Fibroblast of mammary gland (primary cell): Measurements from ENCODE around the gene DDAH1.

Experiments used
- DNase-seq: peaks from one replicate; pipeline ENCODE4 v3.0.0-alpha.2; 2010; ENCODE audit warnings: low read depth
- H3K4me3 ChIP-seq: 2 replicates; pipeline ENCODE4 v1.5.1; 2011; ENCODE audit warnings: low read depth, mild to moderate bottlenecking, low read length, moderate library complexity; ENCODE audit not compliant: control insufficient read depth
- TF ChIP-seq, protein P1 (sequence below): conservative IDR thresholded peaks from 2 replicates; pipeline ENCODE4 v1.5.1; 2011; ENCODE audit warnings: low read depth, low read length, inconsistent platforms; ENCODE audit not compliant: control insufficient read depth, insufficient read depth

DDAH1 gene

DNA sequence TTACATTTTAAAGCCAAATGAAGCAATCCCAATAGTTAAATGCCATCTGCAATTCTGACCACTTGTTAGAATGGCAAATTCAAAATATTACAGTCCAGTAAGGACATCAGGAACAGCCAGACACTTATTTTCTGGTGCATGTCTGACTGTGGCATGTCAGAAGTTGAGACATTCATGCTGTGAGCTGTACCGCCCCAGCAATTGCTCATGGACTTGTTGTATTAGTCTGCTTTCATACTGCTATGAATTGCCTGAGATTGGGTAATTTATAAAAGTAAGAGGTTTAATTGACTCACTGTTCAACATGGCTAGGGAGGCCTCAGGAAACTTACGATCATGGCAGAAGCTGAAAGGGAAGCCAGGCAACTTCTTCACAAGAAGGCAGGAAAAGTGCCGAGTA is 19.1 kb downstream of the DDAH1 start:
- TF ChIP-seq, protein P1, sequence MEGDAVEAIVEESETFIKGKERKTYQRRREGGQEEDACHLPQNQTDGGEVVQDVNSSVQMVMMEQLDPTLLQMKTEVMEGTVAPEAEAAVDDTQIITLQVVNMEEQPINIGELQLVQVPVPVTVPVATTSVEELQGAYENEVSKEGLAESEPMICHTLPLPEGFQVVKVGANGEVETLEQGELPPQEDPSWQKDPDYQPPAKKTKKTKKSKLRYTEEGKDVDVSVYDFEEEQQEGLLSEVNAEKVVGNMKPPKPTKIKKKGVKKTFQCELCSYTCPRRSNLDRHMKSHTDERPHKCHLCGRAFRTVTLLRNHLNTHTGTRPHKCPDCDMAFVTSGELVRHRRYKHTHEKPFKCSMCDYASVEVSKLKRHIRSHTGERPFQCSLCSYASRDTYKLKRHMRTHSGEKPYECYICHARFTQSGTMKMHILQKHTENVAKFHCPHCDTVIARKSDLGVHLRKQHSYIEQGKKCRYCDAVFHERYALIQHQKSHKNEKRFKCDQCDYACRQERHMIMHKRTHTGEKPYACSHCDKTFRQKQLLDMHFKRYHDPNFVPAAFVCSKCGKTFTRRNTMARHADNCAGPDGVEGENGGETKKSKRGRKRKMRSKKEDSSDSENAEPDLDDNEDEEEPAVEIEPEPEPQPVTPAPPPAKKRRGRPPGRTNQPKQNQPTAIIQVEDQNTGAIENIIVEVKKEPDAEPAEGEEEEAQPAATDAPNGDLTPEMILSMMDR = no peak

DNA sequence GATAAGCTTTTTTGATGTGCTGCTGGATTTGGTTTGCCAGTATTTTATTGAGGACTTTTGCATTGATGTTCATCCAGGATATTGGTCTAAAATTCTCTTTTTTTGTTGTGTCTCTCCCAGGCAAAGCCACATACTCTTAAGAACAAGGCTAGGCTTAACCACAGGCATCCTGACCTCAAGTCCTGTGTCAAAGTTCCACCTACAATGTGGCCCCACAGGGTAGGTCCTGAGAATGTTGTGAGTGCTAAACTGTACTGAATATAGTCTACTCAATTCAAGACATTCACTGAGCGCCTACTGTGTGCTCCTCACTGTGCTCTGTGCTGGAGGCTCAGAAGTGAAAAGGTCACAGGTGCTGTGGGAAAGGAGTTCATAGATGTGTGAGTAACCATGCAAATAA is 20.6 kb downstream of the DDAH1 start:
- no peak for DNase-seq
- TF ChIP-seq, protein P1 = no peak
- H3K4me3 ChIP-seq = no peak overlapping the region

More for the DNA sequence above, 19.1 kb downstream of the DDAH1 start:
- H3K4me3 ChIP-seq = no peak overlapping the region
- DNase-seq = peak; percentile 88

DNA sequence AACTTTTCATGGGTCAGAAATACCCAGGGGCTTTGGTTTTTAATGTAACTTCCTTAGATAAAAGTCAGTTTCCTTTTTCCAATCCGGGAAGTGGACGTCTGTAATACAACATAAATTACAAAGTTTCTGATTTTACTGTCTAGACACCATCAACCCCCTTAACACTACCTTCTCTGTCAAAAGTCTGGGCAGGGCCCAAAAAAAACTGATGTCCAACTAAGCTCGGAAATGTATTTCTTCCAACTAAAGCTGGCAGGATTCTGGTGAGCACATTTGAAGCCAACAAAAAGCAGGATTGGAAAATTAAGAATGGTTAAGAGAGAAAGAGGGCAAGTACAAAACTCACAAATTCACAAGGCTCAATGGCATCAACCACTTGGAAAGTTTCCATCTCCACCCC is 24.3 kb downstream of the DDAH1 start:
- no peak for DNase-seq
- TF ChIP-seq, protein P1 = no peak

DNA sequence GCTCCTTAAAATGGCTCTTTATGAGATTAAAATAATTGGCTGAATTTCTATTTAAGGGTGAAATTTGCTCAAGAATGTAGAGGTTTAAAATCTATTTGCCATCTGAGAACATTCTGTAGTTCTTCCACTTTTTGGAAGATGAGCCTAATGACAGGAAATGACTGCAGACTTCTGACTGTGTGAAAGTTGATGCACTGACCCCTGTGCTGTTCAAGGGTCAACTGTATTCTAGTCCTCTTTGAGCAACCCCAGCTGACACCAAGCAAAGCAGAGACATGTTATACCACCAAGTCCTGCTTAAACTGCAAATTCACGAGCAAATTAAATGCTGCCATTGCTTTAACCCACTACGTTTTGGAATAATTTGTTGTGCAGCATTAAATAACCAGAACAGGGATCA is 26.6 kb downstream of the DDAH1 start:
- TF ChIP-seq, protein P1 = no peak

More for the DNA sequence above, 24.3 kb downstream of the DDAH1 start:
- no peak overlapping the region for H3K4me3 ChIP-seq

DNA sequence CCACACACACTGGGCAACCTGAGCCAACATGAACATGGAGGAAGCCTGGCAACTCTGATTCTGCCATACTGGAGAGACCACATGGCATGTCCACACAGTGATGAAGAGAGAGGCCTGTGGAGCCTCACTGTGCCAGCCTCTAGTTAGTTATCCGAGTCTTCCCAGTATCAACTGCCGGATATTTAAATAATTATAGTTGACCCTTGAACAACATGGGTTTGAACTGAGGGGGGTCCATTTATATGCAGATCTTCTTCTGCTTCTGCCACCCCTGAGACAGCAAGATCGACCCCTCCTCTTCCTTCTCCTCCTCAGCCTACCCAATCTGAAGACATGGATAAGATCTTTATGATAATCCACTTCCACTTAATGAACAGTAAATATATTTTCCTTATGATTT is 27.8 kb downstream of the DDAH1 start:
- no peak for DNase-seq
- TF ChIP-seq, protein P1 = no peak
- no peak overlapping the region for H3K4me3 ChIP-seq

More for the DNA sequence above, 26.6 kb downstream of the DDAH1 start:
- no peak overlapping the region for H3K4me3 ChIP-seq
- peak; percentile 65 for DNase-seq

DNA sequence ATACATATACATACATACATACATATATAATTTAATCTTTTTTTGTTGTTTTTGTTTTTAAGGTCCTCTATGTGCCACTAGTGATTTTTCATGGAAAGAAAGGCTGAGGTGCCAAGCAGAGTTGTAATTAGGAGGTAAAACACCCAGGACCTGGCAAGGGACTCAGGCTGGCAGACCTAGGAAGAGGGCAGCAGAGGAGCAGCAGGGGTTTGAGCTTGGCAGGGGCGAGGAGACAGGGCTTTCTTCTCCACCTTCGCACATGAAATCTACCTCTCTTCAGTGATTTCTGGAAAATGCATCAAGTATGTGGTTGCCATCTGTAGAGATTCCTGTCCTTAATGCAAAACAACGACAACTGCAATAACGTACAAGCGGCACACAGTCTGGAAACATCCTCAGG is 31.9 kb downstream of the DDAH1 start:
- no peak for DNase-seq
- H3K4me3 ChIP-seq = no peak overlapping the region
- TF ChIP-seq, protein P1 = no peak

DNA sequence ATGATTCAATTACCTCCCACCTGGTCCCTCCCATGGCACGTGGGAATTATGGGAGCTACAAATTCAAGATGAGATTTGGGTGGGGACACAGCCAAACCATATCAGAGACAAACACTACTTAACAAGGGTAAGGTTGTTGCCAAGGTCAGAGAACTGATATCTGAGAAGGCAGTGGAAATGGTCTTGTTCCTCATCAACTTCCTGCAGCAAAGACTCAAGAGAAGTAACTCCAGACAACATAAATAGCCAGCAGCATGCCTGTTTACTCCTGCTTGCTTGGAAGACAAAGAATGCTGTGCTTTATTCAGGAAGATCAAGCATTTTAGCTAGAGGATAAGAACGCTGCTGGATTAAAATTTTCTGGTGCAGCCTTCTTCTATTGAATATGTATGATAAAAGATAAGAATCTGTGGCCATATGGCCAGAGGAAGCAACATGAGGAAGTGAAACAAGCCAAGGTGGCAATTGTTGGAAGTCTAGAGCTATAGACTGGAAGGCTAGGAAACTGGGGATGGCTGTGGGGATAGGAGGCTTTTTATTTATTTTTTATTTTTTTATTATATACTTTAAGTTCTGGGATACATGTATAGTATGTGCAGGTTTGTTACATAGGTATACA is 36.4 kb downstream of the DDAH1 start:
- TF ChIP-seq, protein P1 = no peak
- no peak overlapping the region for H3K4me3 ChIP-seq
- DNase-seq = no peak
